Ovary (tissue), 9 donors: ENCODE data around the gene TPRG1. TPM values are rescaled to one million over a fixed set of nuclear protein-coding genes. Genes with fewer than 3 reads are reported as not detected.

Experiments
- DNase-seq, 5 donors: peaks; one replicate each; pipeline ENCODE4 v3.0.0-alpha.2; 2019 to 2020
- H3K27ac ChIP-seq, 2 donors: fragments of 200-600 bp; one replicate each; pipeline versions ENCODE4 v1.5.1 to v1.8.0; 2019 to 2022
- H3K27me3 ChIP-seq: fragments of 200-600 bp; one replicate; pipeline ENCODE4 v1.8.0; 2022
- H3K36me3 ChIP-seq: fragments of 200-600 bp; sonication (generic); one replicate; pipeline ENCODE4 v1.5.1; 2019
- H3K4me1 ChIP-seq: one replicate; pipeline ENCODE4 v1.8.1; 2013; ENCODE audit warnings: mild to moderate bottlenecking, moderate library complexity; ENCODE audit not compliant: insufficient read depth
- H3K4me3 ChIP-seq: fragments of 200-600 bp; sonication (generic); one replicate; pipeline ENCODE4 v1.5.1; 2017
- H3K9me3 ChIP-seq, 2 donors: fragments of 200-600 bp in 1 of 2; sonication (generic) in 1 of 2; one replicate each; pipeline versions ENCODE4 v1.5.1 to v1.8.1; 2013 to 2019; ENCODE audit warnings: mild to moderate bottlenecking in 1 of 2, moderate library complexity in 1 of 2
- EP300 ChIP-seq: sonication (generic); formaldehyde crosslinking; IDR thresholded peaks from one replicate; pipeline ENCODE4 v1.6.1; 2017; ENCODE audit warnings: antibody characterized with exemption
- POLR2A ChIP-seq: fragments of 450-650 bp; IDR thresholded peaks from one replicate; pipeline ENCODE4 v1.6.1; 2017; ENCODE audit warnings: antibody characterized with exemption, mild to moderate bottlenecking, moderate library complexity
- WGBS, 3 donors: extraction: QIAGEN DNeasy Blood & Tissue Kit in 1 of 3; methylation state at CpG; one replicate each; pipeline versions ENCODE4 v1.1.5 to v1.1.7; 2013 to 2017; 5-methylcytosine and 5-hydroxymethylcytosine counted together
- intact Hi-C, 4 donors: fragments of 100-400 bp; cut with DNase I; formaldehyde crosslinking; loops; one replicate each; pipeline versions ENCODE4 v1.11.0 to v1.15.1; 2022 to 2023
- polyA plus RNA-seq, 2 donors: library from polyadenylated mRNA; stranded (reverse); fragments of 200-250 nt in 1 of 2; fragments of 350-450 nt in 1 of 2; fragmentation: Illumina TruSeq in 1 of 2; extraction: RNeasy Lipid Tissue Mini Kit (QIAGEN cat#74804) in 1 of 2; gene quantifications; one replicate each; pipeline ENCODE4 v1.2.3, GENCODE V29; 2013 to 2014
- total RNA-seq, 7 donors: library from RNA; depleted of rRNA in 2 of 7; stranded (reverse); fragments of >200 nt in 2 of 7; fragmentation: NEBNext Ultra II Directional in 3 of 7; extraction: Animal tissue kit (Norgen Biotek cat#: 25700) in 3 of 7; gene quantifications; one replicate each; pipeline versions ENCODE4 v1.1.0 to v1.2.4, GENCODE V29; 2016 to 2023
- TF ChIP-seq, protein P1 (sequence below), 3 donors: fragments of 450-650 bp in 2 of 3; fragments of 200-600 bp in 1 of 3; IDR thresholded peaks; one replicate each; pipeline versions ENCODE4 v1.5.1 to v1.8.0; 2016 to 2022; ENCODE audit warnings: antibody characterized with exemption in 3 of 3, mild to moderate bottlenecking in 1 of 3
- donor health status: DM: no; HTN: no; CAD: no; lungs with moderate emphysema.
- donor health status: DM: no; HTN: no; CAD: no.
- donor health status: Bipolar disorder and iron deficiency.
- donor health status: DM: yes; HTN: yes; CAD: no.
- donor health status: DM: no; HTN: no; CAD: no.
- donor health status: DM: yes; HTN: yes; CAD: no.

Gene TPRG1
- total and polyA plus RNA-seq, 9 donors, result 1.9 to 20.2 (median 7.5) TPM

DNA sequence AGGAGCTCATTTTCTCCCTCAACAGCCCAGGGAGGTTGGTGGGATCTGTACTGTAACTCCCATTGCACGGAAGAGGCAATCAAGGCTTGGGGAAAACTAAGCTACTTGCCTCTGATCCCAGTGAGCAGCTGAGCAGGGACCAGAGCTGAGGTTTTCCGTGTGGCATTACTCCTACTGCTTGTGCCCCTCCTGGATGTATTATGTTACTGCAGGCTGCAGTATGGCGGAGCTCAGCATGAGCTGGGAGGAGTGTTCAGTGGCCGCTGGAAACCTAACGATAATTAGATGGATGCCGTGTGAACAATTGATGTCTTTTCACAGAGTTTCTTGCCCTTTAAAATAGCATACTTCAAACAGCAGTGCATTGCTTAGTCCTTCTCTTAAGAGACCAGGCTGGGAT lies 2.0 kb upstream of the TPRG1 start:
- intact Hi-C loops, result no loop called here
- no peaks in the 10 kb centered on the region for H3K27me3 ChIP-seq
- TF ChIP-seq, protein P1, sequence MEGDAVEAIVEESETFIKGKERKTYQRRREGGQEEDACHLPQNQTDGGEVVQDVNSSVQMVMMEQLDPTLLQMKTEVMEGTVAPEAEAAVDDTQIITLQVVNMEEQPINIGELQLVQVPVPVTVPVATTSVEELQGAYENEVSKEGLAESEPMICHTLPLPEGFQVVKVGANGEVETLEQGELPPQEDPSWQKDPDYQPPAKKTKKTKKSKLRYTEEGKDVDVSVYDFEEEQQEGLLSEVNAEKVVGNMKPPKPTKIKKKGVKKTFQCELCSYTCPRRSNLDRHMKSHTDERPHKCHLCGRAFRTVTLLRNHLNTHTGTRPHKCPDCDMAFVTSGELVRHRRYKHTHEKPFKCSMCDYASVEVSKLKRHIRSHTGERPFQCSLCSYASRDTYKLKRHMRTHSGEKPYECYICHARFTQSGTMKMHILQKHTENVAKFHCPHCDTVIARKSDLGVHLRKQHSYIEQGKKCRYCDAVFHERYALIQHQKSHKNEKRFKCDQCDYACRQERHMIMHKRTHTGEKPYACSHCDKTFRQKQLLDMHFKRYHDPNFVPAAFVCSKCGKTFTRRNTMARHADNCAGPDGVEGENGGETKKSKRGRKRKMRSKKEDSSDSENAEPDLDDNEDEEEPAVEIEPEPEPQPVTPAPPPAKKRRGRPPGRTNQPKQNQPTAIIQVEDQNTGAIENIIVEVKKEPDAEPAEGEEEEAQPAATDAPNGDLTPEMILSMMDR (IDR thresholded peaks at IDR 0.05), result no peak
- TF ChIP-seq EP300 (no peak), POLR2A (no peak)
- H3K4me1 ChIP-seq, result no peaks in the 10 kb centered on the region
- H3K4me3 ChIP-seq, result no peak overlapping the region
- H3K36me3 ChIP-seq, result no peaks in the 10 kb centered on the region
- whole genome bisulfite sequencing, 3 donors, result 89 to 92% (median 91%) methylated on average over 6 of the region's 6 CpGs
- DNase-seq, result no peak
- no peak overlapping the region for H3K27ac ChIP-seq
- H3K9me3 ChIP-seq, result no peaks in the 10 kb centered on the region

DNA sequence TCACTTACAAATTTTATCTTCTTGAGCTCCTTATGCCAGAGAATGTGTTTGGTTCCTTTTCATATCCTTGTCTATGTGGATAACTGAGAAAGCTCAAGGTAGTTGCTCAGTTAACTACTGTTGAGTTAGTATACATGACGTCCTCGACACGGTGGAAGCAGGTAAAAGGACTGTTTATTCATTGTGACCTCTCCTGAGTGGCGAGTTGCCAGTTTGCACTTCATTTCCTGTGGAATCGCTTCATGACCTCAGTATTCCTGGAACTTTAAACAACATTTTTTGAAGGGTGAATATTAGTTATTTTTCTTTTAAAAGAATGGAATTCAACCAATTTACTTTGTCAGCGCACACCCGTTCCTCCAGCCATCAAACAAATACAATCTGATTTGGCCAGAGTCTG lies 1.2 kb upstream of the TPRG1 start:
- 25 to 43% (median 36%) methylated on average over 7 of the region's 7 CpGs for WGBS, 3 donors

DNA sequence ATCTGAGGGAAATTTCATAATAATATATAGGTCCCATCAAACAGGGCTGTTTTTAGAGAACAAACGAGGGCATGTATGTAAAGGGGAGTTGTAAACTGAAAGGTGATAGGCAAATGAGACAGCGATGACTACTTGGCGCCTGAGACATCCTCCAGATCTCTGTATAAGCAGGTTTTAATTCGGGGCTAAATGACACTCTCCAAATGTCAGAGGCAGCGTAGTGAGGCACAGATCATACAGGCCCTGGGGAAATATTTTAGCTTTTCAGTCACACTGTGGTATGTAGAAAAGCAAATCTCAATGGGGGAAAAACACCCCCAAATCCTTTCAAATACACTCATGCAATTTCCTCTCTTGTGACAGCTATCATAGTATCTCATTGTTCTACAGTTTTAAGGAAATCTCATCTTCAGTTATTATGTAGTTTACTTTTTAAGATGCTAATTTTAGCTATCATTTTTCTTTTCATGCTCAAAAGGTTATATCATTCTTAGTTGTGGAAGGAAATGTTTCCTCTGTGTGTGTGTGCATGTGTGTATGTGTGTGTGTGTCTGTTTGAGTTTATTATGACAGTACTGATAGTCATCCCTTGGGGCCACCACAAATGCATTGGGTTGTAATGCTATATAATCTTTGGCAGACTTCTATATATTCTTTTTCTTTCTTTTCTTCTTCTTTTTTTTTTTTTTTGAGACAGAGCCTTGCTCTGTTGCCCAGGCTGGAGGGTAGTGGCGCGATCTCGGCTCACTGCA lies 1.1 kb downstream of the TPRG1 start:
- Histone ChIP-seq H3K4me3 (no peak overlapping the region), H3K27ac (no peak overlapping the region), H3K9me3 (no peaks in the 10 kb centered on the region), H3K4me1 (no peaks in the 10 kb centered on the region), H3K27me3 (no peaks in the 10 kb centered on the region), H3K36me3 (no peaks in the 10 kb centered on the region)
- TF ChIP-seq, protein P1 (IDR thresholded peaks at IDR 0.05), result no peak
- no peak for TF ChIP-seq POLR2A
- no peak for TF ChIP-seq EP300
- intact Hi-C loops, result no loop called here
- WGBS, 3 donors, result 85 to 91% (median 89%) methylated on average over 8 of the region's 8 CpGs
- DNase-seq, result no peak

More for the DNA sequence above, 1.2 kb upstream of the TPRG1 start:
- Histone ChIP-seq H3K4me3 (no peak overlapping the region), H3K27me3 (no peaks in the 10 kb centered on the region), H3K36me3 (no peaks in the 10 kb centered on the region), H3K9me3 (no peaks in the 10 kb centered on the region), H3K27ac (no peak overlapping the region), H3K4me1 (no peaks in the 10 kb centered on the region)
- TF ChIP-seq, protein P1 (IDR thresholded peaks at IDR 0.05), result no peak
- TF ChIP-seq POLR2A, result no peak
- no peak for TF ChIP-seq EP300
- no peak for DNase-seq
- intact Hi-C loops, result no loop called here

DNA sequence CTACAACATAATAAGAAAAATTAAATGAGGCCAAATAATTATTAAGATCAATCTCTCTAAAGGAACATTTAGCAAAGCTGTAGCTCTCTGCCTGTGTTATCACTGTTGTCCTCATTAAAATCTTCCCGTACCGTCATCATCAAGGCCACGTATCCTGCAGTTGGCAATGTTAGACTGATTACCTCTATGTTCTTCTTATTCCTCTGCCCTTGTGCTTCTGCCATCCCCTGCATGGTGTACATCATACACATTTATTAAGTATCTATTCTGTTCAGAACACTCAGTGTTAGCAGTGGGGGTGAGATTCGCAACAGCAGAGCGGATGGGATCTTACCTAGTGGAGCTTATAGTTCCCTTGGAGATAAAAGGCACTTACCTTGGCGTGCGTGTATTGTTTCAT lies 12.8 kb downstream of the TPRG1 start:
- peaks cover 0 to 6% of the 10 kb centered on the region in 2 donors for H3K9me3 ChIP-seq

More for the DNA sequence above, 12.8 kb downstream of the TPRG1 start:
- Histone ChIP-seq H3K27me3 (no peaks in the 10 kb centered on the region), H3K4me3 (no peak overlapping the region), H3K4me1 (peaks cover 1% of the 10 kb centered on the region), H3K27ac (no peak overlapping the region), H3K36me3 (no peaks in the 10 kb centered on the region)
- no peak for DNase-seq
- intact Hi-C loops, result no loop called here
- WGBS, 3 donors, result 75 to 80% (median 78%) methylated on average over 7 of the region's 7 CpGs
- no peak for TF ChIP-seq EP300
- TF ChIP-seq, protein P1 (IDR thresholded peaks at IDR 0.05), result no peak
- TF ChIP-seq POLR2A, result no peak
